ENCODE results near the gene ERGIC1.

ERGIC1 gene

GRCh38 chr5:172926008-172926523, 92.0 kb downstream of the ERGIC1 start:
- no peak for TF ChIP-seq CTCF (IDR thresholded peaks at IDR 0.05; ENCODE audit: low read depth, low read length)

DNA sequence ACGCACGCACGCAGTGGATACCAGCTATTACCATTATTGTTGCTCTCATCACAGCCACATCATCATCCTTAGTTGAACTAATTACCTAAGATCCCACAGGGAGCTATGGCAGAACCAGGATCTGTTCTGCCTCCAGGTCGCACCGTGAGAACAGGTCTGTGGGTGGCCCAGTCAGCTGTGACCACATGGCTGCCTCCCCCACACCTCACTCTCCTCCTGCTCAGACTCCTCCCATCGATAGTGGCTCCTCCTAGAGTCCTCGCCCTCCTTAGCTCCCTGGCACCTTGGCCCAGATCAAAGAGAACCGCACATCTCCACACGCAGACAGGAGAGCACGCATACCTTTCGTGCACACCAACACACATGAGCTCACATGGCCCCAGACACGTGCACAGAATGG, 92.7 kb downstream of the ERGIC1 start:
- in situ Hi-C loops (cut with HindIII; ENCODE audit: low sequenced_read_pairs), result no loop called here
- H3K4me3 ChIP-seq (ENCODE audit: low read depth, low read length), result no peak overlapping the region
- no peak for TF ChIP-seq CTCF (IDR thresholded peaks at IDR 0.05; ENCODE audit: low read depth, low read length)
- DNase-seq (ENCODE audit: low read depth, low spot score), result no peak

More at GRCh38 chr5:172926008-172926523, 92.0 kb downstream of the ERGIC1 start:
- H3K4me3 ChIP-seq (ENCODE audit: low read depth, low read length), result no peak overlapping the region
- DNase-seq (ENCODE audit: low read depth, low spot score), result no peak
- in situ Hi-C loops (cut with HindIII; ENCODE audit: low sequenced_read_pairs), result no loop called here

- in situ Hi-C loops (cut with HindIII; ENCODE audit: low sequenced_read_pairs), result no loop called here
- H3K4me3 ChIP-seq (ENCODE audit: low read depth, low read length), result no peak overlapping the region
- peak; percentile 87 for DNase-seq (ENCODE audit: low read depth, low spot score)
- no peak for TF ChIP-seq CTCF (IDR thresholded peaks at IDR 0.05; ENCODE audit: low read depth, low read length)
Measured at GRCh38 chr5:172929371-172929838, 95.4 kb downstream of the ERGIC1 start.

- DNase-seq (ENCODE audit: low read depth, low spot score), result peak; percentile 87
- TF ChIP-seq CTCF (IDR thresholded peaks at IDR 0.05; ENCODE audit: low read depth, low read length), result no peak
- H3K4me3 ChIP-seq (ENCODE audit: low read depth, low read length), result no peak overlapping the region
- in situ Hi-C loops (cut with HindIII; ENCODE audit: low sequenced_read_pairs), result no loop called here
Measured at GRCh38 chr5:172931001-172931536, 97.0 kb downstream of the ERGIC1 start.

GRCh38 chr5:172932313-172933017, 98.4 kb downstream of the ERGIC1 start:
- in situ Hi-C loops (cut with HindIII; ENCODE audit: low sequenced_read_pairs), result no loop called here
- no peak overlapping the region for H3K4me3 ChIP-seq (ENCODE audit: low read depth, low read length)
- peak; percentile 96 for TF ChIP-seq CTCF (IDR thresholded peaks at IDR 0.05; ENCODE audit: low read depth, low read length)
- DNase-seq (ENCODE audit: low read depth, low spot score), result peak; percentile 70

DNA sequence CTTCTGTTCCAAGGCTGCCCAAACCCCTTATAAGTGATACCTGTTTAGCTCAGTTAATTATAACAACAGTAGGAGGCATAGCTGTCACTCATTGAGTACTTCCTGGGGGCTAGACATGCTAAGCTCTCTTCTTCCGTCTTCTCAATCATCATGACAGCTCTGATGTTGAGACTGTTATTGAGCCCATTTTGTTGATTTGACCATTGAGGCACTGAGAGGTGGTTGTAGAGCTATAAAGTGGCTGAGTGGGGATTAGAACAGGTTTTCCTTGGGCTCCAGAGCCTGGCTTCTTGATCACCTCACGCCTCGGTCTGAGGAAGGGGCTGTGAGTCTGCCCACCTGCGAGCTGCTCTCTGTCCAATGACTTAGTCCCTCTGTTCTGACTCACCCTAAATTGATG, 99.2 kb downstream of the ERGIC1 start:
- no peak overlapping the region for H3K4me3 ChIP-seq (ENCODE audit: low read depth, low read length)
- in situ Hi-C loops (cut with HindIII; ENCODE audit: low sequenced_read_pairs), result no loop called here
- no peak for TF ChIP-seq CTCF (IDR thresholded peaks at IDR 0.05; ENCODE audit: low read depth, low read length)
- DNase-seq (ENCODE audit: low read depth, low spot score), result no peak
